Transverse colon (tissue), 3 donors: ENCODE results near the gene STK10.

ENCODE experiments used
- CTCF ChIP-seq, 5 experiments: fragments of 200-600 bp in 3 of 5; fragments of 450-650 bp in 2 of 5; sonication (generic) in 3 of 5; IDR thresholded peaks; 1 replicate in 2 of 5; 2 replicates in 3 of 5; pipeline ENCODE4 v1.5.1; 2016 to 2017; ENCODE audit warnings: antibody characterized with exemption in 5 of 5, inconsistent platforms in 3 of 5, mild to moderate bottlenecking in 2 of 5, moderate library complexity in 1 of 5
- POLR2A ChIP-seq: fragments of 450-650 bp; IDR thresholded peaks from one replicate; pipeline ENCODE4 v1.6.1; 2016; ENCODE audit warnings: antibody characterized with exemption, mild to moderate bottlenecking, moderate library complexity

DNA sequence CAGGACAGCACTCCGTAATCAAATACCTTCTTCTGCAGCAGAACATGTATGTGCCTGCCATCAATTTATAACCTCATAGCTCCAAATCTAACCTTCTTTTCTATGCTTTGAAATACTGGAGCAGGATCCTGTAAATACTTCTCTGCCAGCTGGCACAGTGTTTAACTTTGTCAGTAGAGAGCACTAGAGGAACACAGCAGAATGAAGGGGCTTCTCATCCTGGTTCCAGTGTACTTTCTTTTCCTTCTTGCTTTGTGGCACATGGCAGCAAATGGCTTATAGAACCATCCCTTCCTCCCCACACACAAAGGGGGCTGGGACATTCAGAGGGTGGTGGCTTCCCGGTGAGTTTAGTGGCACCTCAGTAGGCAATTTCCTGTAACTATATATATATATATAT is 177.7 kb downstream of the STK10 start:
- no peak for TF ChIP-seq CTCF (IDR thresholded peaks at IDR 0.05)
- TF ChIP-seq POLR2A, result no peak
